Measurements from ENCODE around the gene SIAH1. TPM values are rescaled to one million over a fixed set of nuclear protein-coding genes. Genes with fewer than 3 reads are reported as not detected.

Gene SIAH1
- total RNA-seq, 1 experiment from 2014 or later = 22.7 TPM

DNA sequence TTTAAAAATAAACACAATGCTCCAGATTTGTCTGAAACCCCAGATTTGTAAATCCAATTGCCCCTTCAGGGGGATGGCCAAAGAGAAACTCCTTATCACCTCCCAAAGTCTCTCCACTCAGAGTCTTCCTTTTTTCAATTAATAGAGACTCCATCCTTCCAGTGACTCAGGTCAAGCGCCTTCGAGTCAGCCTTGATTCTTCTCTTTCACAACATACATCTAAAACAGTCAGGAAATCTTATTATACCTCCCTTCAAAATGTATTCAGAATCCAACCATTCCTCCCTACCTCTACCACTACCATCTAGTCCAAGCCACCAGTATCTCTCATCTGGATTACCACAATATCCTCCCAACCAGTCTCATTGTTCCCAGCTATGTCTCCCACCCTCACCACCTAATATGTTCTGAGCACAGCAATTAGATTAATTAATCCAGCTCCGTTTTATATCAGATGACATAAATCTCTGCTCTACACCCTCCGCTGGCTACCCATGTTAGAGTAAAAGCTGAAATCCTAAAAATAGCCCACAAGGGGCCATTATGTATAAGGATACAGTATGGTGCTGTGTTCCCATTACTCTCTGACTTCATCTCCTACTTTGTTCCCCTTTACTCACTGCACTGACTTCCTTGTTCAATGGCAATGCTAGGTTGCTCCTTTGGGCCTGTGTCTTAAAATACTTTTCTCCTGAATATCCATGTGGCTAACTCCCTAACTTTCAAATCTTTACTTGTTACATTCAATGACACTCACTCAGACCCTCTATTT, 11.8 kb downstream of the SIAH1 start:
- Histone ChIP-seq H4K20me1 (ENCODE audit: insufficient read depth) (peaks cover 4% of the 10 kb centered on the region; the same call in 1 of the 2 replicates), H3K27me3 (ENCODE audit: insufficient read depth, low read length) (no peaks in the 10 kb centered on the region), H2AFZ (ENCODE audit: low read depth, low read length, poor library complexity, severe bottlenecking) (no peak overlapping the region), H3K4me2 (ENCODE audit: low read length) (no peak overlapping the region), H3K9me2 (ENCODE audit: insufficient read depth) (no peaks in the 10 kb centered on the region), H3K79me2 (ENCODE audit: insufficient read depth, low read length) (peaks cover 99% of the 10 kb centered on the region), H3K4me1 (ENCODE audit: control insufficient read depth in 1 of 2, insufficient read depth in 2 of 2, low read length in 2 of 2) (peaks cover 6 to 9% of the 10 kb centered on the region in 2 experiments; a peak in 2 of 4 replicates), H3K27ac (ENCODE audit: low read depth, low read length) (no peak overlapping the region), H3K9me3 (ENCODE audit: control insufficient read depth in 1 of 2, insufficient read depth in 1 of 2, low read depth in 1 of 2, low read length in 2 of 2) (no peaks in the 10 kb centered on the region), H3K4me3 (replicated peaks in 1 of 2; ENCODE audit: low read depth in 1 of 2, low read length in 2 of 2) (no peak overlapping the region), H3K9ac (ENCODE audit: low read length) (no peak overlapping the region), H3K36me3 (ENCODE audit: control insufficient read depth in 1 of 2, insufficient read depth in 2 of 2, low read length in 2 of 2) (no peaks in the 10 kb centered on the region)
- ChIA-PET POLR2A (no interaction called here), CTCF (no interaction called here), RAD21 (ENCODE audit: low non-redundant PET in 1 of 2, low total read pairs in 2 of 2, uncharacterized antibody in 2 of 2, unreplicated experiment in 2 of 2) (interaction anchor here in 1 of 2 experiments (0.6 kb wide), 1 partner anchor 65 kb away, joined by 4 read pairs; no protein-coding TSS in a partner anchor)
- no TSS peak for BruUV-seq (replicated peaks)
- no peak for DNase-seq (ENCODE audit: low read depth, low spot score)
- TF ChIP-seq ZFX (IDR thresholded peaks at IDR 0.05) (no peak), EZH2phosphoT487 (IDR thresholded peaks at IDR 0.05; ENCODE audit: borderline replicate concordance) (no peak), POLR2A (IDR thresholded peaks at IDR 0.05; ENCODE audit: borderline replicate concordance, extremely low read depth, insufficient read depth, insufficient read length) (no peak), POLR2AphosphoS5 (IDR thresholded peaks at IDR 0.05; ENCODE audit: low read depth, low read length) (no peak), JUND (IDR thresholded peaks at IDR 0.05) (no peak)
- TF ChIP-seq, protein P1, sequence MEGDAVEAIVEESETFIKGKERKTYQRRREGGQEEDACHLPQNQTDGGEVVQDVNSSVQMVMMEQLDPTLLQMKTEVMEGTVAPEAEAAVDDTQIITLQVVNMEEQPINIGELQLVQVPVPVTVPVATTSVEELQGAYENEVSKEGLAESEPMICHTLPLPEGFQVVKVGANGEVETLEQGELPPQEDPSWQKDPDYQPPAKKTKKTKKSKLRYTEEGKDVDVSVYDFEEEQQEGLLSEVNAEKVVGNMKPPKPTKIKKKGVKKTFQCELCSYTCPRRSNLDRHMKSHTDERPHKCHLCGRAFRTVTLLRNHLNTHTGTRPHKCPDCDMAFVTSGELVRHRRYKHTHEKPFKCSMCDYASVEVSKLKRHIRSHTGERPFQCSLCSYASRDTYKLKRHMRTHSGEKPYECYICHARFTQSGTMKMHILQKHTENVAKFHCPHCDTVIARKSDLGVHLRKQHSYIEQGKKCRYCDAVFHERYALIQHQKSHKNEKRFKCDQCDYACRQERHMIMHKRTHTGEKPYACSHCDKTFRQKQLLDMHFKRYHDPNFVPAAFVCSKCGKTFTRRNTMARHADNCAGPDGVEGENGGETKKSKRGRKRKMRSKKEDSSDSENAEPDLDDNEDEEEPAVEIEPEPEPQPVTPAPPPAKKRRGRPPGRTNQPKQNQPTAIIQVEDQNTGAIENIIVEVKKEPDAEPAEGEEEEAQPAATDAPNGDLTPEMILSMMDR (IDR thresholded peaks at IDR 0.05 in 2 of 3, conservative IDR thresholded peaks at IDR 0.05 in 1 of 3; ENCODE audit: borderline replicate concordance in 1 of 3, insufficient read depth in 1 of 3, low read depth in 2 of 3, low read length in 2 of 3) = no peak
- TF ChIP-seq, protein P2, sequence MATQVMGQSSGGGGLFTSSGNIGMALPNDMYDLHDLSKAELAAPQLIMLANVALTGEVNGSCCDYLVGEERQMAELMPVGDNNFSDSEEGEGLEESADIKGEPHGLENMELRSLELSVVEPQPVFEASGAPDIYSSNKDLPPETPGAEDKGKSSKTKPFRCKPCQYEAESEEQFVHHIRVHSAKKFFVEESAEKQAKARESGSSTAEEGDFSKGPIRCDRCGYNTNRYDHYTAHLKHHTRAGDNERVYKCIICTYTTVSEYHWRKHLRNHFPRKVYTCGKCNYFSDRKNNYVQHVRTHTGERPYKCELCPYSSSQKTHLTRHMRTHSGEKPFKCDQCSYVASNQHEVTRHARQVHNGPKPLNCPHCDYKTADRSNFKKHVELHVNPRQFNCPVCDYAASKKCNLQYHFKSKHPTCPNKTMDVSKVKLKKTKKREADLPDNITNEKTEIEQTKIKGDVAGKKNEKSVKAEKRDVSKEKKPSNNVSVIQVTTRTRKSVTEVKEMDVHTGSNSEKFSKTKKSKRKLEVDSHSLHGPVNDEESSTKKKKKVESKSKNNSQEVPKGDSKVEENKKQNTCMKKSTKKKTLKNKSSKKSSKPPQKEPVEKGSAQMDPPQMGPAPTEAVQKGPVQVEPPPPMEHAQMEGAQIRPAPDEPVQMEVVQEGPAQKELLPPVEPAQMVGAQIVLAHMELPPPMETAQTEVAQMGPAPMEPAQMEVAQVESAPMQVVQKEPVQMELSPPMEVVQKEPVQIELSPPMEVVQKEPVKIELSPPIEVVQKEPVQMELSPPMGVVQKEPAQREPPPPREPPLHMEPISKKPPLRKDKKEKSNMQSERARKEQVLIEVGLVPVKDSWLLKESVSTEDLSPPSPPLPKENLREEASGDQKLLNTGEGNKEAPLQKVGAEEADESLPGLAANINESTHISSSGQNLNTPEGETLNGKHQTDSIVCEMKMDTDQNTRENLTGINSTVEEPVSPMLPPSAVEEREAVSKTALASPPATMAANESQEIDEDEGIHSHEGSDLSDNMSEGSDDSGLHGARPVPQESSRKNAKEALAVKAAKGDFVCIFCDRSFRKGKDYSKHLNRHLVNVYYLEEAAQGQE (IDR thresholded peaks at IDR 0.05; ENCODE audit: low read depth) = no peak
- ATAC-seq = no peak
- intact Hi-C loops (cut with micrococcal nuclease) = no loop called here
